ENCODE measurements around the gene BMPR1A. TPM values are rescaled to one million over a fixed set of nuclear protein-coding genes. Genes with fewer than 3 reads are reported as not detected.

Gene BMPR1A
- total and polyA plus RNA-seq, 10 of the 15 experiments (the other 5 are each of a cell fraction or from before 2014, with no cell fraction given): 2.3 to 22.7 (median 13.1) TPM

DNA sequence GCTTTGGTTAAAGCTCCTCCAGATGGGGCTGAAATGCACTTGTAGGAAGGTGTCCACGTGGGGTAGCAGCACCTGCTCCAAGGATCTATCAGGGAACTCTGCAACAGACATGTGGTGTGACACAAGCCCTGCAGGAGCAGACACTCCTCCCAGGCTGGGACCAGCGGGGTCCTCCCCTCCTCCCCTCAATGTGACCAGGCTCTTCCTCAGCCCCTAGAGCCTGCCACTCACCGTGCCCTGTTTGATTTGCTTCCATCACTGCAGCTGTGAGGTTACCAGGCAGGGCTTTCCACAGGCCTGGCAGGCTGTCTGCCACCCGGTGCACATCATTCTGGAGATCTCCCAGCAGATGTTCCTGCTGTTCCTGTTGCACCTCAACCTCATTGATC lies 187.6 kb downstream of the BMPR1A start:
- no peak for DNase-seq (ENCODE audit: low read depth, low spot score)
- Histone ChIP-seq H3K36me3 (ENCODE audit: control insufficient read depth in 2 of 2, insufficient read depth in 2 of 2, low read length in 1 of 2) (no peaks in the 10 kb centered on the region), H3K79me2 (ENCODE audit: control insufficient read depth, insufficient read depth, low read length) (no peaks in the 10 kb centered on the region), H3K4me3 (no peak overlapping the region), H3K4me1 (ENCODE audit: control insufficient read depth, insufficient read depth, low read length) (no peaks in the 10 kb centered on the region; the same call in 1 of the 2 replicates), H3K27me3 (replicated peaks in 1 of 2; ENCODE audit: control insufficient read depth in 2 of 2, insufficient read depth in 2 of 2, low read length in 1 of 2) (no peaks in the 10 kb centered on the region), H3K9ac (ENCODE audit: control insufficient read depth, insufficient read depth, low read length) (no peak overlapping the region), H2AFZ (ENCODE audit: control insufficient read depth, low read depth, low read length) (no peak overlapping the region), H3K9me3 (replicated peaks; ENCODE audit: control insufficient read depth, insufficient read depth, low read length) (no peaks in the 10 kb centered on the region), H3K27ac (ENCODE audit: control insufficient read depth, insufficient read depth) (no peak overlapping the region), H3K4me2 (ENCODE audit: control insufficient read depth, insufficient read depth) (no peak overlapping the region), H4K20me1 (ENCODE audit: control insufficient read depth, insufficient read depth) (no peaks in the 10 kb centered on the region)
- 37% methylated on average over 3 of the region's 4 CpGs for WGBS (ENCODE audit: insufficient coverage, insufficient replicate concordance, low lambda C conversion rate, missing lambda C conversion rate)
- ChIA-PET CTCF (interaction anchor here (1.4 to 1.8 kb wide), 2 partner anchors 17 to 22 kb away, joined by 6 to 7 read pairs; no protein-coding TSS in a partner anchor), POLR2A (interaction anchor here (1.1 kb wide), 1 partner anchor 12 kb away, joined by 4 read pairs; no protein-coding TSS in a partner anchor), RAD21 (ENCODE audit: unreplicated experiment) (no interaction called here), SMC1A (ENCODE audit: uncharacterized antibody, unreplicated experiment) (no interaction called here)
- no peak for ATAC-seq
- in situ Hi-C loops (cut with MboI) (no loop called here), intact Hi-C loops (cut with micrococcal nuclease; ENCODE audit: unreplicated experiment) (no loop called here)
- TF ChIP-seq, protein P1, sequence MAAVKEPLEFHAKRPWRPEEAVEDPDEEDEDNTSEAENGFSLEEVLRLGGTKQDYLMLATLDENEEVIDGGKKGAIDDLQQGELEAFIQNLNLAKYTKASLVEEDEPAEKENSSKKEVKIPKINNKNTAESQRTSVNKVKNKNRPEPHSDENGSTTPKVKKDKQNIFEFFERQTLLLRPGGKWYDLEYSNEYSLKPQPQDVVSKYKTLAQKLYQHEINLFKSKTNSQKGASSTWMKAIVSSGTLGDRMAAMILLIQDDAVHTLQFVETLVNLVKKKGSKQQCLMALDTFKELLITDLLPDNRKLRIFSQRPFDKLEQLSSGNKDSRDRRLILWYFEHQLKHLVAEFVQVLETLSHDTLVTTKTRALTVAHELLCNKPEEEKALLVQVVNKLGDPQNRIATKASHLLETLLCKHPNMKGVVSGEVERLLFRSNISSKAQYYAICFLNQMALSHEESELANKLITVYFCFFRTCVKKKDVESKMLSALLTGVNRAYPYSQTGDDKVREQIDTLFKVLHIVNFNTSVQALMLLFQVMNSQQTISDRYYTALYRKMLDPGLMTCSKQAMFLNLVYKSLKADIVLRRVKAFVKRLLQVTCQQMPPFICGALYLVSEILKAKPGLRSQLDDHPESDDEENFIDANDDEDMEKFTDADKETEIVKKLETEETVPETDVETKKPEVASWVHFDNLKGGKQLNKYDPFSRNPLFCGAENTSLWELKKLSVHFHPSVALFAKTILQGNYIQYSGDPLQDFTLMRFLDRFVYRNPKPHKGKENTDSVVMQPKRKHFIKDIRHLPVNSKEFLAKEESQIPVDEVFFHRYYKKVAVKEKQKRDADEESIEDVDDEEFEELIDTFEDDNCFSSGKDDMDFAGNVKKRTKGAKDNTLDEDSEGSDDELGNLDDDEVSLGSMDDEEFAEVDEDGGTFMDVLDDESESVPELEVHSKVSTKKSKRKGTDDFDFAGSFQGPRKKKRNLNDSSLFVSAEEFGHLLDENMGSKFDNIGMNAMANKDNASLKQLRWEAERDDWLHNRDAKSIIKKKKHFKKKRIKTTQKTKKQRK (IDR thresholded peaks at IDR 0.05; ENCODE audit: low read depth, low read length): no peak
- TF ChIP-seq NFXL1 (IDR thresholded peaks at IDR 0.05; ENCODE audit: borderline replicate concordance) (no peak), IRF4 (IDR thresholded peaks at IDR 0.05; ENCODE audit: low read depth, low read length) (no peak), RCOR1 (conservative IDR thresholded peaks at IDR 0.05; ENCODE audit: low read depth, low read length) (no peak), ZZZ3 (IDR thresholded peaks at IDR 0.05; ENCODE audit: control insufficient read depth, insufficient read length, low read depth) (no peak), NR2C1 (IDR thresholded peaks at IDR 0.05) (no peak), ZSCAN29 (IDR thresholded peaks at IDR 0.05) (no peak), NR2C2 (IDR thresholded peaks at IDR 0.05; ENCODE audit: borderline replicate concordance, control insufficient read depth, insufficient read length, low read depth) (no peak), SPI1 (IDR thresholded peaks at IDR 0.05; ENCODE audit: borderline replicate concordance, insufficient read depth, low read depth, low read length) (no peak), BRCA1 (IDR thresholded peaks at IDR 0.05; ENCODE audit: low read depth, low read length) (no peak)
- TF ChIP-seq, protein P2, sequence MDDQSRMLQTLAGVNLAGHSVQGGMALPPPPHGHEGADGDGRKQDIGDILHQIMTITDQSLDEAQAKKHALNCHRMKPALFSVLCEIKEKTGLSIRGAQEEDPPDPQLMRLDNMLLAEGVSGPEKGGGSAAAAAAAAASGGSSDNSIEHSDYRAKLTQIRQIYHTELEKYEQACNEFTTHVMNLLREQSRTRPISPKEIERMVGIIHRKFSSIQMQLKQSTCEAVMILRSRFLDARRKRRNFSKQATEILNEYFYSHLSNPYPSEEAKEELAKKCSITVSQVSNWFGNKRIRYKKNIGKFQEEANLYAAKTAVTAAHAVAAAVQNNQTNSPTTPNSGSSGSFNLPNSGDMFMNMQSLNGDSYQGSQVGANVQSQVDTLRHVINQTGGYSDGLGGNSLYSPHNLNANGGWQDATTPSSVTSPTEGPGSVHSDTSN (IDR thresholded peaks at IDR 0.05; ENCODE audit: insufficient replicate concordance, low read depth, low read length): no peak
- TF ChIP-seq, protein P3, sequence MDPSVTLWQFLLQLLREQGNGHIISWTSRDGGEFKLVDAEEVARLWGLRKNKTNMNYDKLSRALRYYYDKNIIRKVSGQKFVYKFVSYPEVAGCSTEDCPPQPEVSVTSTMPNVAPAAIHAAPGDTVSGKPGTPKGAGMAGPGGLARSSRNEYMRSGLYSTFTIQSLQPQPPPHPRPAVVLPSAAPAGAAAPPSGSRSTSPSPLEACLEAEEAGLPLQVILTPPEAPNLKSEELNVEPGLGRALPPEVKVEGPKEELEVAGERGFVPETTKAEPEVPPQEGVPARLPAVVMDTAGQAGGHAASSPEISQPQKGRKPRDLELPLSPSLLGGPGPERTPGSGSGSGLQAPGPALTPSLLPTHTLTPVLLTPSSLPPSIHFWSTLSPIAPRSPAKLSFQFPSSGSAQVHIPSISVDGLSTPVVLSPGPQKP (IDR thresholded peaks at IDR 0.05; ENCODE audit: low read depth, low read length): no peak
- no TSS peak for BruUV-seq (replicated peaks)
- no peak for FAIRE-seq

Measured in GM12878 (cell line).